IMR-90 (cell line): ENCODE measurements around the gene LGALS3.

Source experiments
- CTCF ChIP-seq: conservative IDR thresholded peaks from 2 replicates; pipeline ENCODE4 v1.5.1; 2012; ENCODE audit warnings: mild to moderate bottlenecking, low read depth, low read length, improper control_type of control experiment
- FOS ChIP-seq: fragments of 150-350 bp; IDR thresholded peaks from 2 replicates; pipeline ENCODE4 v1.6.1; 2016; ENCODE audit warnings: low read depth, low read length
- POLR2A ChIP-seq: IDR thresholded peaks from 2 replicates; pipeline ENCODE4 v1.6.1; 2012; ENCODE audit warnings: mild to moderate bottlenecking, low read depth, low read length

- TF ChIP-seq FOS, result no peak
- no peak for TF ChIP-seq POLR2A
- no peak for TF ChIP-seq CTCF
Observed at GRCh38 chr14:55126034-55126433, 3.0 kb upstream of the LGALS3 start.
